ENCODE data around the gene IL1R2.

The IL1R2 gene

DNA sequence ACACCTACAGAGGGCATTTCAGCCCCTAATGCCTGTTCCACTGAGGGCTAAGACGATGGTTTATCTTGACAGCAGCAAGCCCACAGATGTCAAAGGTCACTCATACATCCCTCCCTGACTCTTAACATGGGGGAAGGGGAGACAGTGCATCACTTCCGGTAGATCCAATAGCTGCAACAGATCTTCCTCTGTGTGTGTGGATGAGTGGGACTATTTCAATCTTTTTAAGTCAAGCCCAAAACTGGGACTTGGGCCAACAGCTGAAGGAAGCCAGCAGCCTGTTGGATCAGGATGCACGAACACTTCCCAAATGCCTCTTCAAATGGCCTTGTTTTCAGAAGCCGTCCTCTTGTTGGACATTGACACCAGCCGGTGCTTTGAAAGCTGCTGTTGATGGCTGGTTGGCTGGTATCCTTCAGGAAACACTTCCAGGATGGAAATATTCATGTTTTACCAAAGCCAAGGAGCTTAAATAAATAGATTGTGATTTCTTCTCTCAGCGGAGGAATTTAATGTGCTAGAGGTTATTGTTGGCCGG lies 59.2 kb downstream of the IL1R2 start:
- no peak for DNase-seq (ENCODE audit: insufficient read length)
- TF ChIP-seq POLR2AphosphoS5 (IDR thresholded peaks at IDR 0.05; ENCODE audit: low read depth, low read length) = no peak
- TF ChIP-seq POLR2A (IDR thresholded peaks at IDR 0.05; ENCODE audit: low read depth, low read length) = no peak
- TF ChIP-seq TAF1 (IDR thresholded peaks at IDR 0.05; ENCODE audit: borderline replicate concordance, low read depth, low read length) = no peak
- FAIRE-seq = no peak

DNA sequence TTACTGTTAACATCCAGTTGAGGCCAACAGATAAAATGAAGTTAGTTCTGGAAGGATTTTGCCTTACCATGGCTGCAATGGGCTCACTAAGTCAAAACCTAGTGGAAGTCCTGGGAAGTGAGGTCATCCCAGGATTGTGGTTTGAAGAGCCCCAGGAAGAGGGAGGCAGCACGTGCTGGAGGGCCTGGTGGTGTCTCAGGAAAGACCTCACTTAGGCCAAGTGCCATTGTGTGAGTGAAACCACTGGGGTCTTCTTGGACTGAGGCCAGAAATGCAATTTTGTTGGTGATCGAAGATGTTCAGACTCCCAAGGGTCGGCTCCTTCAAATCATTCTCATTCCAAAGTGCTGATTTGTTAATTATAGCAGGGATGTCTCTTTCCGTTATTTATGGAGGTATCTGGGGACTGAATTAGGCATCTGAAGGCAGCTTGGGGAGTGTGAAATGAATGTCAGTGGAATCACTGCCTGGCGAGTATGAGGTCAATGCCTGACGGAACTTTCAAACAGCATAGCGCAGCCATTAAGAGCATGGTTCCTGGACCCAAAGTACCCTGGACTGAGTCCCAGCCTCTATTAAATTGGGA lies 60.0 kb downstream of the IL1R2 start:
- FAIRE-seq (no peak), DNase-seq (ENCODE audit: insufficient read length) (no peak)
- no peak for TF ChIP-seq POLR2AphosphoS5 (IDR thresholded peaks at IDR 0.05; ENCODE audit: low read depth, low read length)
- no peak for TF ChIP-seq POLR2A (IDR thresholded peaks at IDR 0.05; ENCODE audit: low read depth, low read length)
- TF ChIP-seq TAF1 (IDR thresholded peaks at IDR 0.05; ENCODE audit: borderline replicate concordance, low read depth, low read length) = no peak

DNA sequence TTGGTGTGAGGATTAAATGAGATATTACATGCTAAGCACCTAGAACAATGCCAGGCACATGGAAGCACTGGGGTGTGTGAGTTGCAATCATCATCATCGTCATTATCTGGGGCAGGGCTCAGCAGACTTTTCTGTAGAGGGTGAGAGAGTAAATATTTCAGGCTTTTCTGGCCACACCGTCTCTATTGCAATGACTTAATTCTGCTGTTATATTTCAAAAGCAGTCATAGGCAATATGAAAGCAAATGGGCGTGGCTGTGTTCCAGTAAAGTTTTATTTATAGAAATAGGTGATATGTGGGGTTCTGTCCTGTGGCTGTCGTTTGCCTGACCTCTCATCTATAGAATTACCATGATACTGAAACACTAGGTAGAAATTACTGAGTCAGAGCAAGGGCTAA lies 60.6 kb downstream of the IL1R2 start:
- TF ChIP-seq POLR2AphosphoS5 (IDR thresholded peaks at IDR 0.05; ENCODE audit: low read depth, low read length) (no peak), POLR2A (IDR thresholded peaks at IDR 0.05; ENCODE audit: low read depth, low read length) (no peak), TAF1 (IDR thresholded peaks at IDR 0.05; ENCODE audit: borderline replicate concordance, low read depth, low read length) (no peak)
- FAIRE-seq (no peak), DNase-seq (ENCODE audit: insufficient read length) (no peak)

DNA sequence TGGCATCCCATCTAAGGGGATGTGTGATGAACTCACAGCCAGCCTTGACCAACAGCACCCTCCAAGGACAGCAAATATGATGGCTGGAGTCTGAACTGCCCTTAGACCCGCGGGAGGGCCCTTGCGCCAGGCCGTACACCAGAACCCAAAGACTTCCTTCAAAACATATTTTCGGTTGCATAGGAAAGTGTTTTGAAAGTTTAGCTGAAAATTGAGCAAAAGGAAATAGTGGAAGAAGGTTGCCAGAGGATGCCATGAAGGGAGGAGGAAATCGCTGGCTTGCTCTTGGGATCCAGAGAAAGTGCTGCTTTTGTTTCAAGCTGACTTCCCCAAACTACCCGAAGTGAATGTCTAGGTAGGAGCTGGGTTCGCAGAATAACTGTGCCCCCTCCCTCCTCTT lies 61.3 kb downstream of the IL1R2 start:
- FAIRE-seq (no peak), DNase-seq (ENCODE audit: insufficient read length) (no peak)
- TF ChIP-seq POLR2AphosphoS5 (IDR thresholded peaks at IDR 0.05; ENCODE audit: low read depth, low read length) = no peak
- no peak for TF ChIP-seq TAF1 (IDR thresholded peaks at IDR 0.05; ENCODE audit: borderline replicate concordance, low read depth, low read length)
- no peak for TF ChIP-seq POLR2A (IDR thresholded peaks at IDR 0.05; ENCODE audit: low read depth, low read length)

DNA sequence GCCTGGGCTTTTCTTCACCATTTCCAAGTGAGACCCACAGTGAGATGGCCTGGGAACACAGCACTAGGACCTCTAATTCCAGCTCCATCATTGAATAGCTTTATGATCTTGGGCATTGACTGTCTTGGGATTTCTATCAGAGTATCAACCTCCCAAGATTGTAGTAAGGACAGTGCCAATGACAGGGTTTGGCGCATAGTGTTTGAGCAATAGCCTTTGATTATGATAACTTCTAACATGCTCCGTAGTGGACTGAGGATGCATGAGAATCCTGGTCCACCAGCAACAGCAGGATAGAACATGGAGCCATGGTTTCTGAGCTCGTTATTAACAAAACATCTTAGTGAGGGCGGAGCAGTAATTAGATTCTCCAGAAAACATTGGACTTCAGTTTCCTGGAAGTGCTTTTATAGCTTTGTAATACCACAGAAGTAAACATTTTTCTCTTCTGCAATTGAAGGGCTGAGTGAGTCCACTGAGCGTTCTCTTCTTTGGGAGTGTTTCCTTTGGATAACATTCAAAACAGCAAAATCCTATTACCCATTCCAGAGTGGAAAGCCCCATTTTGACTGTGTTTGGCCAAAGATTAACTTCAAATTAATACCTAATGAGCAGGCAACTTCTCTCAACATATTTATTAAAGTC lies 63.7 kb downstream of the IL1R2 start:
- no peak for TF ChIP-seq POLR2A (IDR thresholded peaks at IDR 0.05; ENCODE audit: low read depth, low read length)
- no peak for TF ChIP-seq POLR2AphosphoS5 (IDR thresholded peaks at IDR 0.05; ENCODE audit: low read depth, low read length)
- no peak for TF ChIP-seq TAF1 (IDR thresholded peaks at IDR 0.05; ENCODE audit: borderline replicate concordance, low read depth, low read length)
- DNase-seq (ENCODE audit: insufficient read length) (no peak), FAIRE-seq (no peak)

DNA sequence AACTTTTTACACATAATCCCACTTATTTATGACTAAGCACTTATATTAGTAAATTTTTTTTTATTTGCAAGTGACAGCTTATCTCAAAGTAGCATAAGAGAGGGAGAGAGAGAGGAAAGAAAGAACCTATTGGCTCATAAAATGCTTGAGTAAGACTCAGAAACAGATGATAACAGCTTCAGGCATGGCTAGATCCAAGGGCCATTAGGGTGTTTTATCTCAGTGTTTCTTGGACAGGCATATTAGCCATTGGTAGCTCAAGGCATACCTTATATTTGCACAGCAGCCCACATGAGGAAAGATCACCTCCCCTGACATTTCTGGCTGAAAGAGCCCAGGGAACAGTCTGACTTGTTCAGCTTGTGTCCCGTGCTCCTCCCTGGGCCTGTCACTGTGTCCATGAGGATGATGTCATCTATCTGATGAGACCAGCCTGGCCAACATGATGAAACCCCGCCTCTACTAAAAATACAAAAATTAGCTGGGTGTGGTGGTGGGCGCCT lies 64.4 kb downstream of the IL1R2 start:
- TF ChIP-seq TAF1 (IDR thresholded peaks at IDR 0.05; ENCODE audit: borderline replicate concordance, low read depth, low read length) (no peak), POLR2AphosphoS5 (IDR thresholded peaks at IDR 0.05; ENCODE audit: low read depth, low read length) (no peak), POLR2A (IDR thresholded peaks at IDR 0.05; ENCODE audit: low read depth, low read length) (no peak)

DNA sequence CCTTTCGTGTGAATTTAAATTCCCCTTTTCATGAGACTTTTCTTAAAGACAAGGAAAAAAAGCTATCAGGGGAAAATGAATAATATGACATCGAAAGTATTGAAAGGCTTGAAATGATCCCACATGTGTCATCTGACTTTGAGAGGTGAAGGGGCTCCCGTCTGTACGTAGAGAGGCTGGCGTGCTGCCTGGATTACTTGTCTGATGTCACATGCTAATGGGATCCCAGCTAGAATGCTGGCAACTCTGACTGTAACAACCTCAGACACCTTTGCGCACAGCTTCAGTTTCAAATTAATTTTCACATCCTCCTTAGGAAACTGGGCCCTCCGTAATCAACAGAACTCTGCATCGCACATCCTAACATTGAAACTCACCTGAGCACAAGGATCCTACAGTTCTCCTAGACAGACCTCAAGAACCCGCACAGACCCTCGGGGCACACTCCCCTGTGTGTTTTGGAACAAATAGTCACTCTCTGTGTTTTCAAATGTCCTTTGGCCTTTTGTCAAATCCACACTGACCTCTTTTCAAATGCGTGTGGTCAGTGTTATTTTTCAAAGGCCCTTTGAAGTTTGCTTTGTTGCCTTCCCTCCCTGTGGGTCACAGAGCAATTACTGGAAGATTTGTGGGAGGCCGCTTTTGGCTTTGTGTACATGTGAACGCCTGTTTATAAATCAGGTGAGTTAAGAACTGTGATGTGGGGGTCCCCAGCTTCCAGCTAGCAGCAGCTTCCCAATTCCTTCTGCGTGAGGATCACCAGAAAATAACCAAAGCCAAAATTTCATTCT lies 65.9 kb downstream of the IL1R2 start:
- no peak for FAIRE-seq
- TF ChIP-seq POLR2AphosphoS5 (IDR thresholded peaks at IDR 0.05; ENCODE audit: low read depth, low read length) (no peak), POLR2A (IDR thresholded peaks at IDR 0.05; ENCODE audit: low read depth, low read length) (no peak), TAF1 (IDR thresholded peaks at IDR 0.05; ENCODE audit: borderline replicate concordance, low read depth, low read length) (no peak)
- DNase-seq (ENCODE audit: insufficient read length) = no peak

More for the DNA sequence above, 64.4 kb downstream of the IL1R2 start:
- FAIRE-seq (no peak), DNase-seq (ENCODE audit: insufficient read length) (no peak)

DNA sequence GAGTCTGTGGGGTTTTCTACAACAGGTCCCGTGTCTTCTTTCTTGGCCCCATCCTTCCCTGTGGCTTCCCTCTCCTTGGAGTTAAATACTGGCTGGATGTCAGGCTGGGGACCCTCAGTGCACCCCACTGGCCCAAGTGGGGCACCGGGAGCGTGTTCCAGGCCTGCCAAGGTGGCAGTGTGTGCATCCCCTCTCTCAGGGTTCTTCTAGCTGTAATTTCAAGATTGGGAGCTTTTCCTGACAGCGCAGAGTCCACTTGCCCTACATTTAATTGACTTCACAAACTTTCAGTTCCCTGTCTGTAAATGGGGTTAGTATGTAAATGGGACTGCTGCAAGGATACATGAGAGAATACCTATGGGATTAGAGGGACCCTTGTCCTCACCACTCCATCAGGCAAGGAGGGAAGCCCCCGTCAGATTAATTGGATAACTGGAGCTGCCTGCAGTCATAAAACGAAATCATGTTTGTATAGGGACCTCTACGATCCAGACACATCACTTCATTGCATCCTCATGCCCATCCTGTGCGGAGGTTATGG lies 66.6 kb downstream of the IL1R2 start:
- no peak for FAIRE-seq
- no peak for TF ChIP-seq POLR2AphosphoS5 (IDR thresholded peaks at IDR 0.05; ENCODE audit: low read depth, low read length)
- no peak for TF ChIP-seq TAF1 (IDR thresholded peaks at IDR 0.05; ENCODE audit: borderline replicate concordance, low read depth, low read length)
- TF ChIP-seq POLR2A (IDR thresholded peaks at IDR 0.05; ENCODE audit: low read depth, low read length) = no peak
- no peak for DNase-seq (ENCODE audit: insufficient read length)

DNA sequence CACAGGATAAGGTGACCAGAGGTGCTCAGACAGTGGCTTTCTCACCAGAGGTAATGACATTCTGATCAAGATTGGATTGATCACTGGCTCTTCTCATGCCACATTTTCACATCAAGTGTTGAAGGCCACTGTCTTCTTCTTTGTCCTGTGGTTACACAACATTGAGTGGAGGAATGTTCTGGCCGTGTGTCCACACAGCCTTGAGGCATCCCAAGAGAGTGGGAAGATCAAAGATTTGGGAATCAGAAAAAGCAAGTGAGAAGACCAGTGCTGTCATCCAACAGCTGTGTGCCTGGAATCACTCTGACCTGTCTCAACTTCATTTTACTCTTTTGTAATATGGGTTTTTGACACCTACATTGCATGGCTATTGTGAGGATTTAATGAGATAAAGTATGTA lies 67.4 kb downstream of the IL1R2 start:
- DNase-seq (ENCODE audit: insufficient read length) (no peak), FAIRE-seq (no peak)
- TF ChIP-seq POLR2AphosphoS5 (IDR thresholded peaks at IDR 0.05; ENCODE audit: low read depth, low read length) = no peak
- no peak for TF ChIP-seq TAF1 (IDR thresholded peaks at IDR 0.05; ENCODE audit: borderline replicate concordance, low read depth, low read length)
- TF ChIP-seq POLR2A (IDR thresholded peaks at IDR 0.05; ENCODE audit: low read depth, low read length) = no peak

DNA sequence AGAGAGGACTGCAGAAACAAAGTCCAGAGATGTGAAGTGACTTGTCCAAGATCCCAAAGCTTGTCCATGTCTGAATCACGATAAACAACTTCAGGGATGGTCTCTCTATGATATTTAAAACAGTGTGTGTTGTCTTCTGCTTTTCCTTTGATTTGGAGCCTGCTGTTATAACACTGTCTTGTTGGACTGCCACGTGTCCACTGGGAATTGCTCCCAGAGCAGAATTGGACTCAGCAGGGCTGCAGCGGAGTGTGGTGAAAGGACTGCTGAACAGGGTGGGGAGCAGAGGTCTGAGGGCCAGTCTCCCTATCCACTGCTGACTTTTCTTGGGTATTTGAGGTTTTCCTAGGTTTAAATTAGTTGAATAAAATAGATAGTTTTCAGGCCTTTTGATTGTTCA lies 68.3 kb downstream of the IL1R2 start:
- DNase-seq (ENCODE audit: insufficient read length) = no peak
- TF ChIP-seq TAF1 (IDR thresholded peaks at IDR 0.05; ENCODE audit: borderline replicate concordance, low read depth, low read length) (no peak), POLR2AphosphoS5 (IDR thresholded peaks at IDR 0.05; ENCODE audit: low read depth, low read length) (no peak), POLR2A (IDR thresholded peaks at IDR 0.05; ENCODE audit: low read depth, low read length) (no peak)
- FAIRE-seq = no peak

DNA sequence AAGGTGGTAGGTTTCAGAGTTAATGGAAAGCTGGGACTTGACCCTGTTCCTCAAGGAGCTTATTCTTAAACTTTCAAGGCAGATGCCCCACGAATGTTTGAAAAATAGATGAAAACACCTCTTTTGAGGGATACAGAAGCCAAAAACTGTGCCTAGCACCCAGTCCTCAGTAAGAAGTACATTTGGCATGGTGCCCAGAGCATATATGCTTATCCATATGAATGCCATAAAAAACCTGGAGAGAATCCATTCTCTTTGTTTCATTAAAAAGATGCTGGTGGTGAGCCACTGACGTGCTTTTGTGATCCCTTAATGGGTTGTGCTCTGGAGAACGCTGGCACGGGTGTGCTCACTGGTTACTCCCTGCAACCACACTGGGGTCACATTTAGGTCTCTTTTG lies 69.0 kb downstream of the IL1R2 start:
- DNase-seq (ENCODE audit: insufficient read length) = no peak
- TF ChIP-seq POLR2A (IDR thresholded peaks at IDR 0.05; ENCODE audit: low read depth, low read length) (no peak), POLR2AphosphoS5 (IDR thresholded peaks at IDR 0.05; ENCODE audit: low read depth, low read length) (no peak), TAF1 (IDR thresholded peaks at IDR 0.05; ENCODE audit: borderline replicate concordance, low read depth, low read length) (no peak)
- FAIRE-seq = no peak

All from GM12892 (cell line).